DOHH2 (cell line): ENCODE results near the gene FAM227A.
A peak's percentile ranks its signal among the peaks of the same experiment; 100 is the strongest.
"Not testable (repeated sequence)": the region's sequence is repeated elsewhere in the genome, so short reads cannot be mapped to it uniquely, and the experiment has no call there.

ENCODE experiments used
- H3F3A ChIP-seq: fragments of 200-600 bp; sonication (generic), shearing (Covaris generic); 2 replicates; pipeline ENCODE4 v1.6.0; 2016; ENCODE audit warnings: antibody characterized with exemption, mild to moderate bottlenecking; ENCODE audit not compliant: control insufficient read depth, insufficient read depth
- H3K27ac ChIP-seq: fragments of 200-600 bp; sonication (generic); 2 replicates; pipeline ENCODE4 v1.5.1; 2014; ENCODE audit warnings: low read depth, mild to moderate bottlenecking, low read length, moderate library complexity
- H3K27me3 ChIP-seq: fragments of 200-600 bp; sonication (generic); 2 replicates; pipeline ENCODE4 v1.6.1; 2014; ENCODE audit warnings: mild to moderate bottlenecking, low read length, mixed read lengths; ENCODE audit not compliant: control insufficient read depth
- H3K36me3 ChIP-seq: fragments of 200-600 bp; sonication (generic); 2 replicates; pipeline ENCODE4 v1.6.1; 2014; ENCODE audit warnings: mild to moderate bottlenecking, low read length, moderate library complexity, mixed read lengths; ENCODE audit not compliant: control insufficient read depth
- H3K4me1 ChIP-seq: fragments of 200-600 bp; sonication (generic); 2 replicates; pipeline ENCODE4 v1.6.1; 2014; ENCODE audit warnings: mild to moderate bottlenecking, low read length, mixed read lengths; ENCODE audit not compliant: control insufficient read depth
- H3K4me2 ChIP-seq: fragments of 200-600 bp; sonication (generic); 2 replicates; pipeline ENCODE4 v1.6.0; 2014; ENCODE audit warnings: mild to moderate bottlenecking, low read length, moderate library complexity
- H3K4me3 ChIP-seq: fragments of 200-600 bp; sonication (generic); 2 replicates; pipeline ENCODE4 v1.5.1; 2014; ENCODE audit warnings: mild to moderate bottlenecking, low read length, mixed read lengths
- H3K79me2 ChIP-seq: fragments of 200-600 bp; sonication (generic); 2 replicates; pipeline ENCODE4 v1.6.1; 2014; ENCODE audit warnings: mild to moderate bottlenecking, low read length, mixed read lengths; ENCODE audit not compliant: control insufficient read depth
- H3K9me2 ChIP-seq: fragments of 200-600 bp; sonication (generic); replicated peaks from 2 replicates; pipeline ENCODE4 v1.6.1; 2014; ENCODE audit warnings: mild to moderate bottlenecking, low read length, mixed read lengths; ENCODE audit not compliant: control insufficient read depth
- H3K9me3 ChIP-seq: fragments of 200-600 bp; sonication (generic); 2 replicates; pipeline ENCODE4 v1.6.1; 2014; ENCODE audit warnings: antibody characterized with exemption, low read length, mixed read lengths; ENCODE audit not compliant: control insufficient read depth, insufficient read depth
- H4K20me1 ChIP-seq: fragments of 200-600 bp; sonication (generic); 2 replicates; pipeline ENCODE4 v1.6.0; 2014; ENCODE audit warnings: low read depth, mild to moderate bottlenecking, antibody characterized with exemption, low read length, moderate library complexity; ENCODE audit not compliant: control insufficient read depth, insufficient read depth
- CTCF ChIP-seq: fragments of 200-600 bp; sonication (generic); IDR thresholded peaks from one replicate; pipeline ENCODE4 v1.5.1; 2014; ENCODE audit warnings: antibody characterized with exemption, mild to moderate bottlenecking, low read depth, low read length; ENCODE audit not compliant: poor library complexity, severe bottlenecking
- EZH2phosphoT487 ChIP-seq: fragments of 200-600 bp; sonication (generic); IDR thresholded peaks from 2 replicates; pipeline ENCODE4 v1.6.1; 2017; ENCODE audit warnings: borderline replicate concordance, mild to moderate bottlenecking, antibody characterized with exemption, low read length, moderate library complexity, mixed read lengths

FAM227A gene

GRCh38 chr22:38618682-38619081 is 37.5 kb downstream of the FAM227A start:
- TF ChIP-seq EZH2phosphoT487 (no peak), CTCF (no peak)
- no peaks in the 10 kb centered on the region for H3K9me3 ChIP-seq
- no peaks in the 10 kb centered on the region for H3K79me2 ChIP-seq
- no peak overlapping the region for H3K27ac ChIP-seq
- H3F3A ChIP-seq = 0 out of 2 replicates have a peak, but pooled peaks cover 2% of the 10 kb centered on the region
- H3K4me1 ChIP-seq = peaks cover 18% of the 10 kb centered on the region
- H3K4me2 ChIP-seq = peak overlapping the region; percentile 54
- no peak overlapping the region for H3K4me3 ChIP-seq
- H3K36me3 ChIP-seq = no peaks in the 10 kb centered on the region
- H4K20me1 ChIP-seq = no peaks in the 10 kb centered on the region
- H3K9me2 ChIP-seq = no peaks in the 10 kb centered on the region
- no peaks in the 10 kb centered on the region for H3K27me3 ChIP-seq

GRCh38 chr22:38618258-38618657 is 37.9 kb downstream of the FAM227A start:
- H3K36me3 ChIP-seq = no peaks in the 10 kb centered on the region
- no peaks in the 10 kb centered on the region for H3K79me2 ChIP-seq
- H3K27ac ChIP-seq = no peak overlapping the region; the same call in 1 of the 2 replicates
- peak overlapping the region; percentile 56 for H3K4me3 ChIP-seq
- peaks cover 18% of the 10 kb centered on the region for H3K4me1 ChIP-seq
- H3K27me3 ChIP-seq = no peaks in the 10 kb centered on the region
- H3K9me3 ChIP-seq = no peaks in the 10 kb centered on the region
- H3F3A ChIP-seq = 0 out of 2 replicates have a peak, but pooled peaks cover 2% of the 10 kb centered on the region
- H3K9me2 ChIP-seq = no peaks in the 10 kb centered on the region
- H3K4me2 ChIP-seq = peak overlapping the region; percentile 54
- TF ChIP-seq EZH2phosphoT487 = no peak
- TF ChIP-seq CTCF = no peak
- no peaks in the 10 kb centered on the region for H4K20me1 ChIP-seq

- not testable (repeated sequence) for H3K9me2 ChIP-seq, H3K27me3 ChIP-seq, H3K9me3 ChIP-seq, H3K27ac ChIP-seq, H4K20me1 ChIP-seq, H3F3A ChIP-seq, H3K4me2 ChIP-seq, H3K79me2 ChIP-seq, H3K36me3 ChIP-seq, H3K4me3 ChIP-seq
- H3K4me1 ChIP-seq = peaks cover 18% of the 10 kb centered on the region
Observed at GRCh38 chr22:38615064-38615405, 41.2 kb downstream of the FAM227A start.

GRCh38 chr22:38614332-38615063 is 41.7 kb downstream of the FAM227A start:
- Histone ChIP-seq H3K9me2 (no peaks in the 10 kb centered on the region), H3K79me2 (no peaks in the 10 kb centered on the region), H3F3A (0 out of 2 replicates have a peak, but pooled peaks cover 2% of the 10 kb centered on the region), H3K4me3 (no peak overlapping the region), H3K4me2 (no peak overlapping the region), H3K36me3 (no peaks in the 10 kb centered on the region), H3K4me1 (peaks cover 18% of the 10 kb centered on the region), H3K27me3 (no peaks in the 10 kb centered on the region), H3K9me3 (no peaks in the 10 kb centered on the region), H3K27ac (no peak overlapping the region), H4K20me1 (no peaks in the 10 kb centered on the region)
- TF ChIP-seq EZH2phosphoT487 (no peak), CTCF (no peak)
